ENCODE results near the gene PPFIA1.

Gene PPFIA1

DNA sequence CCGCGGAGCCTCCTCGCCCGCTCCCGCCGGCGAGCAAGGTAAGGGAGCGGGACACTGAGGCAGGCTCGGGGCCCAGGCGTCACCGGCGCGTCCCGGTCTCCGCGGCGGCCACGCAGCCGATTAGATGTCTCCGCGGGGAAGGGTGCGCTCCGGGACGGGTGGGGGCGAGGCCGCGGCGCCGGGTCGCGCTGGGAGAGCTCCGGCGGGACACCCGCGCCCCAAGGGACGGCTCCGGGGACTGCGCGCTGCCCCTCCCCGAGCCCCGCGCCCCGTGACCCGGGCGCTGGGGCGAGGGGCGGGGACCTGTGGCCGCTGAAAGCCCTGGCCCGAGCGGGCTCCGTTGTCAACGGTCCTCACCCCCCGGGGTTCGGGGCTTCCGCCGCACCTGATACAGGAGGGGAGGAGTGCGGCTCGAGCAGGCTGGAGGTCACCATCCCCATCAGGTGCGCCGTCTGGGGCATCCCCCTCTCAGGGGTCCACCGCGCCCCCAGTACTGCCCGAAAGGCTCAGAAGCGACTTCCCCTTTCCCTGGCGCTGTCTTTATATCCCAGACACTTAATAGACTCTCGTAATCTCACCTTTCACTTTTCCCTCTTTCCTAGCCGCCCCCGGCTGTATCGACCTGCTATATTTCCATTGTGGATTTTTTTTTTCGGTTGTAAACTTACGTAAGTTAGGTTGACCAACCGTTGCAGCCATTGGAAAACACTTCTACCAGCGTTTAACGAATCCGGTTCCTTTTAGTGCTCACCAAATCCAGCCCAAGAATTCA, 573 bp downstream of the PPFIA1 start:
- Histone ChIP-seq H3K79me2 (ENCODE audit: insufficient read depth, low read length) (peaks cover 39% of the 10 kb centered on the region), H2AFZ (ENCODE audit: low read depth, low read length, severe bottlenecking) (peak overlapping the region; percentile 28), H3K4me3 (ENCODE audit: insufficient read depth, low read length, poor library complexity, severe bottlenecking) (peak overlapping the region; percentile 81)

GRCh38 chr11:70271649-70271953, 1.1 kb downstream of the PPFIA1 start:
- H3K27ac ChIP-seq (ENCODE audit: low read depth, low read length), result no peak overlapping the region
- peak overlapping the region; percentile 81 for H3K4me3 ChIP-seq (ENCODE audit: insufficient read depth, low read length, poor library complexity, severe bottlenecking)
- peaks cover 45% of the 10 kb centered on the region for H3K79me2 ChIP-seq (ENCODE audit: insufficient read depth, low read length)
- H3K27me3 ChIP-seq (ENCODE audit: low read length), result no peaks in the 10 kb centered on the region
- H3K9me2 ChIP-seq (replicated peaks; ENCODE audit: insufficient read depth, low read length), result no peaks in the 10 kb centered on the region
- peak overlapping the region; percentile 77 for H3K9ac ChIP-seq (ENCODE audit: low read length)
- H4K20me1 ChIP-seq (ENCODE audit: low read depth, low read length), result no peaks in the 10 kb centered on the region
- H2AFZ ChIP-seq (ENCODE audit: low read depth, low read length, severe bottlenecking), result no peak overlapping the region
- peaks cover 18% of the 10 kb centered on the region; the same call in 1 of the 2 replicates for H3K36me3 ChIP-seq (ENCODE audit: low read length)
- H3K9me3 ChIP-seq (ENCODE audit: insufficient read depth, low read length), result no peaks in the 10 kb centered on the region
- peak overlapping the region; percentile 66 for H3K4me2 ChIP-seq (ENCODE audit: low read depth, low read length, poor library complexity, severe bottlenecking)
- TF ChIP-seq EZH2phosphoT487 (conservative IDR thresholded peaks at IDR 0.05; ENCODE audit: low read length), result no peak
- TF ChIP-seq, protein P1, sequence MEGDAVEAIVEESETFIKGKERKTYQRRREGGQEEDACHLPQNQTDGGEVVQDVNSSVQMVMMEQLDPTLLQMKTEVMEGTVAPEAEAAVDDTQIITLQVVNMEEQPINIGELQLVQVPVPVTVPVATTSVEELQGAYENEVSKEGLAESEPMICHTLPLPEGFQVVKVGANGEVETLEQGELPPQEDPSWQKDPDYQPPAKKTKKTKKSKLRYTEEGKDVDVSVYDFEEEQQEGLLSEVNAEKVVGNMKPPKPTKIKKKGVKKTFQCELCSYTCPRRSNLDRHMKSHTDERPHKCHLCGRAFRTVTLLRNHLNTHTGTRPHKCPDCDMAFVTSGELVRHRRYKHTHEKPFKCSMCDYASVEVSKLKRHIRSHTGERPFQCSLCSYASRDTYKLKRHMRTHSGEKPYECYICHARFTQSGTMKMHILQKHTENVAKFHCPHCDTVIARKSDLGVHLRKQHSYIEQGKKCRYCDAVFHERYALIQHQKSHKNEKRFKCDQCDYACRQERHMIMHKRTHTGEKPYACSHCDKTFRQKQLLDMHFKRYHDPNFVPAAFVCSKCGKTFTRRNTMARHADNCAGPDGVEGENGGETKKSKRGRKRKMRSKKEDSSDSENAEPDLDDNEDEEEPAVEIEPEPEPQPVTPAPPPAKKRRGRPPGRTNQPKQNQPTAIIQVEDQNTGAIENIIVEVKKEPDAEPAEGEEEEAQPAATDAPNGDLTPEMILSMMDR (IDR thresholded peaks at IDR 0.05; ENCODE audit: insufficient read depth, low read length, poor library complexity, severe bottlenecking), result no peak
- no peaks in the 10 kb centered on the region for H3F3A ChIP-seq (ENCODE audit: insufficient read depth)

More for the DNA sequence above, 573 bp downstream of the PPFIA1 start:
- H3F3A ChIP-seq (ENCODE audit: insufficient read depth), result no peaks in the 10 kb centered on the region
- no peaks in the 10 kb centered on the region for H4K20me1 ChIP-seq (ENCODE audit: low read depth, low read length)
- no peaks in the 10 kb centered on the region for H3K9me2 ChIP-seq (replicated peaks; ENCODE audit: insufficient read depth, low read length)
- H3K27ac ChIP-seq (ENCODE audit: low read depth, low read length), result peak overlapping the region; percentile 25; the same call in 1 of the 2 replicates
- peak overlapping the region; percentile 77 for H3K9ac ChIP-seq (ENCODE audit: low read length)
- TF ChIP-seq, protein P1 (IDR thresholded peaks at IDR 0.05; ENCODE audit: insufficient read depth, low read length, poor library complexity, severe bottlenecking), result no peak
- no peak for TF ChIP-seq EZH2phosphoT487 (conservative IDR thresholded peaks at IDR 0.05; ENCODE audit: low read length)
- H3K9me3 ChIP-seq (ENCODE audit: insufficient read depth, low read length), result no peaks in the 10 kb centered on the region
- H3K27me3 ChIP-seq (ENCODE audit: low read length), result no peaks in the 10 kb centered on the region
- peak overlapping the region; percentile 66 for H3K4me2 ChIP-seq (ENCODE audit: low read depth, low read length, poor library complexity, severe bottlenecking)
- peaks cover 13% of the 10 kb centered on the region; the same call in 1 of the 2 replicates for H3K36me3 ChIP-seq (ENCODE audit: low read length)

- Histone ChIP-seq H3K4me3 (ENCODE audit: insufficient read depth, low read length, poor library complexity, severe bottlenecking) (no peak overlapping the region), H3K9me3 (ENCODE audit: insufficient read depth, low read length) (no peaks in the 10 kb centered on the region), H3K27ac (ENCODE audit: low read depth, low read length) (no peak overlapping the region), H3F3A (ENCODE audit: insufficient read depth) (no peaks in the 10 kb centered on the region), H3K79me2 (ENCODE audit: insufficient read depth, low read length) (peaks cover 45% of the 10 kb centered on the region), H3K9me2 (replicated peaks; ENCODE audit: insufficient read depth, low read length) (no peaks in the 10 kb centered on the region), H2AFZ (ENCODE audit: low read depth, low read length, severe bottlenecking) (no peak overlapping the region), H3K9ac (ENCODE audit: low read length) (peak overlapping the region; percentile 14; the same call in 1 of the 2 replicates), H3K27me3 (ENCODE audit: low read length) (no peaks in the 10 kb centered on the region), H4K20me1 (ENCODE audit: low read depth, low read length) (no peaks in the 10 kb centered on the region), H3K4me2 (ENCODE audit: low read depth, low read length, poor library complexity, severe bottlenecking) (peak overlapping the region; percentile 66), H3K36me3 (ENCODE audit: low read length) (peaks cover 19% of the 10 kb centered on the region; the same call in 1 of the 2 replicates)
- no peak for TF ChIP-seq EZH2phosphoT487 (conservative IDR thresholded peaks at IDR 0.05; ENCODE audit: low read length)
- TF ChIP-seq, protein P1 (IDR thresholded peaks at IDR 0.05; ENCODE audit: insufficient read depth, low read length, poor library complexity, severe bottlenecking), result no peak
These were observed 1.5 kb downstream of the PPFIA1 start for GRCh38 chr11:70272009-70272408.
